ENCODE results near the gene DOCK7. TPM values are rescaled to one million over a fixed set of nuclear protein-coding genes. Genes with fewer than 3 reads are reported as not detected.
A peak's percentile ranks its signal among the peaks of the same experiment; 100 is the strongest.
"Not testable (repeated sequence)": the region's sequence is repeated elsewhere in the genome, so short reads cannot be mapped to it uniquely, and the experiment has no call there.

Gene DOCK7
- 8.5 TPM for total RNA-seq
- long read RNA-seq, full-length matches to known transcripts = 2 of 3 reads
- long read RNA-seq, partial matches to known transcripts = 0 of 3 reads
- long read RNA-seq, other reads (novel, unspliced or antisense) = 1 of 3 reads

GRCh38 chr1:62687903-62688686 lies at the start of gene DOCK7:
DOCK7 (minus strand) TSS chr1:62688386; CDS start chr1:62688264, 122 bp downstream.
- DNase-seq (ENCODE audit: missing footprints) (peak; percentile 89), ATAC-seq (peak; percentile 93)
- intact Hi-C loops (cut with DNase I) = no loop called here

- DNase-seq (ENCODE audit: missing footprints) = no peak
- peak; percentile 48 for ATAC-seq
- intact Hi-C loops (cut with DNase I) = no loop called here
Observed at GRCh38 chr1:62735491-62736171, 47.4 kb upstream of the DOCK7 start.

GRCh38 chr1:62732331-62732730 lies 44.1 kb upstream of the DOCK7 start:
- DNase-seq (ENCODE audit: missing footprints) (no peak), ATAC-seq (peak; percentile 16)
- intact Hi-C loops (cut with DNase I) = no loop called here

- ATAC-seq = no peak
- intact Hi-C loops (cut with DNase I) = no loop called here
Observed at GRCh38 chr1:62728963-62729362, 40.8 kb upstream of the DOCK7 start.

GRCh38 chr1:62727656-62728407 lies 39.6 kb upstream of the DOCK7 start:
- ATAC-seq = no peak
- intact Hi-C loops (cut with DNase I) = no loop called here
- DNase-seq (ENCODE audit: missing footprints) = no peak

More at GRCh38 chr1:62728963-62729362, 40.8 kb upstream of the DOCK7 start:
- no peak for DNase-seq (ENCODE audit: missing footprints)

- ATAC-seq (no peak), DNase-seq (ENCODE audit: missing footprints) (no peak)
- intact Hi-C loops (cut with DNase I) = no loop called here
Observed at GRCh38 chr1:62726011-62726442, 37.8 kb upstream of the DOCK7 start.

- intact Hi-C loops (cut with DNase I) = no loop called here
- ATAC-seq = peak; percentile 34
Observed at GRCh38 chr1:62725255-62725654, 37.1 kb upstream of the DOCK7 start.

GRCh38 chr1:62724430-62724829 lies 36.2 kb upstream of the DOCK7 start:
- ATAC-seq = no peak

More at GRCh38 chr1:62725255-62725654, 37.1 kb upstream of the DOCK7 start:
- DNase-seq (ENCODE audit: missing footprints) = no peak

GRCh38 chr1:62723883-62724282 lies 35.7 kb upstream of the DOCK7 start:
- ATAC-seq (no peak), DNase-seq (ENCODE audit: missing footprints) (no peak)
- intact Hi-C loops (cut with DNase I) = no loop called here

More at GRCh38 chr1:62724430-62724829, 36.2 kb upstream of the DOCK7 start:
- intact Hi-C loops (cut with DNase I) = no loop called here
- DNase-seq (ENCODE audit: missing footprints) = no peak

- intact Hi-C loops (cut with DNase I) = no loop called here
- DNase-seq (ENCODE audit: missing footprints) (no peak), ATAC-seq (peak; percentile 42)
Observed at GRCh38 chr1:62722796-62723195, 34.6 kb upstream of the DOCK7 start.

- ATAC-seq (no peak), DNase-seq (ENCODE audit: missing footprints) (no peak)
- intact Hi-C loops (cut with DNase I) = no loop called here
Observed at GRCh38 chr1:62720946-62721554, 32.9 kb upstream of the DOCK7 start.

- intact Hi-C loops (cut with DNase I); ATAC-seq; DNase-seq (ENCODE audit: missing footprints): not testable (repeated sequence)
Observed at GRCh38 chr1:62718400-62718799, 30.2 kb upstream of the DOCK7 start.

- intact Hi-C loops (cut with DNase I) = no loop called here
- no peak for ATAC-seq
- DNase-seq (ENCODE audit: missing footprints) = no peak
Observed at GRCh38 chr1:62717483-62717882, 29.3 kb upstream of the DOCK7 start.

- intact Hi-C loops (cut with DNase I) = no loop called here
- DNase-seq (ENCODE audit: missing footprints) (no peak), ATAC-seq (no peak)
Observed at GRCh38 chr1:62716397-62716796, 28.2 kb upstream of the DOCK7 start.

GRCh38 chr1:62712336-62713243 lies 24.4 kb upstream of the DOCK7 start:
- intact Hi-C loops (cut with DNase I) = no loop called here
- ATAC-seq = no peak

GRCh38 chr1:62707744-62708120 lies 19.5 kb upstream of the DOCK7 start:
- no peak for DNase-seq (ENCODE audit: missing footprints)
- intact Hi-C loops (cut with DNase I) = no loop called here
- no peak for ATAC-seq

More at GRCh38 chr1:62712336-62713243, 24.4 kb upstream of the DOCK7 start:
- no peak for DNase-seq (ENCODE audit: missing footprints)

- intact Hi-C loops (cut with DNase I) = no loop called here
- no peak for ATAC-seq
- no peak for DNase-seq (ENCODE audit: missing footprints)
Observed at GRCh38 chr1:62706985-62707743, 19.0 kb upstream of the DOCK7 start.

All from Right ventricle myocardium inferior (tissue), 1 donor.